HFF-Myc (cell line): Measurements from ENCODE around the gene RSAD2.

ENCODE experiments used
- DNase-seq: peaks from one replicate; pipeline ENCODE4 v3.0.0-alpha.2; 2011; ENCODE audit warnings: low read depth; ENCODE audit errors: extremely low read depth
- H3K4me3 ChIP-seq: replicated peaks from 2 replicates; pipeline ENCODE4 v1.5.1; 2011; ENCODE audit warnings: low read depth, mild to moderate bottlenecking, control low read depth, low read length
- TF ChIP-seq, protein P1 (sequence below): IDR thresholded peaks from 2 replicates; pipeline ENCODE4 v1.5.1; 2012; ENCODE audit warnings: mild to moderate bottlenecking, low read depth, low read length, control low read depth; ENCODE audit errors: missing control alignments

RSAD2 gene

DNA sequence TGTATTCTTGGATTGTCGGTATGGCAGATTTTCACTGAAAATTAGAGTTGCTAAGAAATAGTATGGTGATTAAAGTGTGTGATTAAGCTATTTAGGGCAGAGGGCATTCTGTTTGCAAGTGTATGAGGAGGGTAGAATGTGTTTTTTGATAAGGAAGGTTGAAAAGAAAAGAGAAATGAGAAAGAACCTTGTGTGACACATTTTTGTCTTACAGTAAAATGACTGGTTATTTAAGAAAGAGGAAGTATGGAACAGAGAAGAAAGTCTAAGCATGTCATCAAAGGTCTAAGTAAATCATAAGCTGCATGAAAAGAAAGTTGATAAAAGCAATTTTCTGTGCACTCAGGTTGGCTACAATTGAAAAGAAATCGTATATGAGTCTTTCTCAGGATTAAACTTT lies 5.2 kb upstream of the RSAD2 start:
- no peak overlapping the region for H3K4me3 ChIP-seq
- no peak for DNase-seq
- TF ChIP-seq, protein P1, sequence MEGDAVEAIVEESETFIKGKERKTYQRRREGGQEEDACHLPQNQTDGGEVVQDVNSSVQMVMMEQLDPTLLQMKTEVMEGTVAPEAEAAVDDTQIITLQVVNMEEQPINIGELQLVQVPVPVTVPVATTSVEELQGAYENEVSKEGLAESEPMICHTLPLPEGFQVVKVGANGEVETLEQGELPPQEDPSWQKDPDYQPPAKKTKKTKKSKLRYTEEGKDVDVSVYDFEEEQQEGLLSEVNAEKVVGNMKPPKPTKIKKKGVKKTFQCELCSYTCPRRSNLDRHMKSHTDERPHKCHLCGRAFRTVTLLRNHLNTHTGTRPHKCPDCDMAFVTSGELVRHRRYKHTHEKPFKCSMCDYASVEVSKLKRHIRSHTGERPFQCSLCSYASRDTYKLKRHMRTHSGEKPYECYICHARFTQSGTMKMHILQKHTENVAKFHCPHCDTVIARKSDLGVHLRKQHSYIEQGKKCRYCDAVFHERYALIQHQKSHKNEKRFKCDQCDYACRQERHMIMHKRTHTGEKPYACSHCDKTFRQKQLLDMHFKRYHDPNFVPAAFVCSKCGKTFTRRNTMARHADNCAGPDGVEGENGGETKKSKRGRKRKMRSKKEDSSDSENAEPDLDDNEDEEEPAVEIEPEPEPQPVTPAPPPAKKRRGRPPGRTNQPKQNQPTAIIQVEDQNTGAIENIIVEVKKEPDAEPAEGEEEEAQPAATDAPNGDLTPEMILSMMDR = no peak

DNA sequence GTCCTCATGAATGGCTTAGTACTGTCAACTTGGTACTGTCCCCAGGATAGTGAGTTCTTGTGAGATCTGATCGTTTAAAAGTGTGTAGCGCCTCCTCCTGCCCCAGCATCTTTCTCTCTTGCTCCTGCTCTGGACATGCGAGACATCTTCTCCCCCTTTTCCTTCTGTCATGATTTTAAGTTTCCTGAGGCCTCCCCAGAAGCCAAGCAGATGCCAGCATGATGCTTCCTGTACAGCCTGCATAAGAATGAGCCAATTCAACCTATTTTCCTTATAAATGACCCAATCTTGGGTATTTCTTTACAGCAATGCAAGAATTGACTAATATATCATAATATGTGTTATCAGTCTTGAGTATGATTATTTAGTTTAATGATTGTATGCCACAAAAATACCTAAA lies 3.5 kb upstream of the RSAD2 start:
- no peak for DNase-seq
- TF ChIP-seq, protein P1 = no peak
- H3K4me3 ChIP-seq = no peak overlapping the region

DNA sequence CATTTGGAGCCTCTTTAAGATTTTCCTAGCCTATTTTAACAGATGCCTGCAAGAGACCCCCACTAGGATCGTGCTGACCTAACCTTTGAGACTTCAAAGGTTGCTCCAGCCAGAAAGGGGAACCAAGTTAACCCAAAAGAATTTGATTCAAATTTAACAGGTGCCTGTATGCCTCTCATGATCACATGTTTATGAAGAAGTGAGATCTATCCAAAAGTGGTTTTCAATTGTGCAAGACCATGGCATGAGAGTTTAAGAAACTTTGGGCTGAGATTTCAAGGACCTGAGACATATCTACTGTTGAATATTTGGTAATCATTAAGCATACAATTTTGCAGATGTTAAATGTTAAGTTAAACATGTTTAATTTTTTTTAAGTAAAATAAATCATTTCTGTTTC lies 1.3 kb upstream of the RSAD2 start:
- no peak overlapping the region for H3K4me3 ChIP-seq
- no peak for DNase-seq
- TF ChIP-seq, protein P1 = no peak

DNA sequence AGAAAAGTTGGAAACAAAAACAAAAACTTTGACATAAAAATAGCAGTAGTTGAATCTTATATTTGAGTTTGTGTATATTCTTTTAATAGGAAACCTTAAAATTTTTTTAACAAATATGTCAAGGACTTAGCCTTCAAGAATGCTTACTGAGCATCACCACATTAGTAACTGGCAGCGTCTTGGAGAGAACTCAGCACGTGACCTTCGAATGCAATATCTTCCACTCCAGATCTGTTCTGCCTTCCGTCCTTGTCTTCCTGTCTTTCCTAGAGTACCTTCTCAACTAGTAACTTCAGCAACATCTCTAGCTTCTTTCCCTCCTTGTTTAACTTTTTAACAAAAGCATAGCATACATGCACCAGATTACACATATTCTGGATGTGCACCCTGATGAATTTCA lies 972 bp downstream of the RSAD2 start:
- TF ChIP-seq, protein P1 = no peak
- no peak for DNase-seq
- H3K4me3 ChIP-seq = no peak overlapping the region

DNA sequence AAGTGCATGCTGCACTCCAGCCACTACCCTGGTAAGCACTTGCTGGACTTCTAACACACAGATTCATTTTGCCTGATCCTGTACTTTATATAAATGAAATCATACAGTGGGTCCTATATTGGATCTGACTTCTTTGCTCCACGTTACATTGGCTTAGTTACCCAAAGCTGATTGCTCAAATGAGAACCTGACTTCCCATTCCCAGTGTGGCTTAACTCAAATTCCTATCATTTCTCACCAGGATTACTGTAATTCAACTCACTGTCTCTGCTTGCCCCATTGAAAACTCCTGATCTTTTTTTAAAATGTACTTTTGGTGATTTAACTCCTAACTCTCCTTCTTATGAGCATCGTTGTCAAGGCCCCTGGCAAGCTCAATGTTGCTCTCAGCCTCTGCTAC lies 1.4 kb downstream of the RSAD2 start:
- DNase-seq = no peak
- TF ChIP-seq, protein P1 = no peak
- no peak overlapping the region for H3K4me3 ChIP-seq

DNA sequence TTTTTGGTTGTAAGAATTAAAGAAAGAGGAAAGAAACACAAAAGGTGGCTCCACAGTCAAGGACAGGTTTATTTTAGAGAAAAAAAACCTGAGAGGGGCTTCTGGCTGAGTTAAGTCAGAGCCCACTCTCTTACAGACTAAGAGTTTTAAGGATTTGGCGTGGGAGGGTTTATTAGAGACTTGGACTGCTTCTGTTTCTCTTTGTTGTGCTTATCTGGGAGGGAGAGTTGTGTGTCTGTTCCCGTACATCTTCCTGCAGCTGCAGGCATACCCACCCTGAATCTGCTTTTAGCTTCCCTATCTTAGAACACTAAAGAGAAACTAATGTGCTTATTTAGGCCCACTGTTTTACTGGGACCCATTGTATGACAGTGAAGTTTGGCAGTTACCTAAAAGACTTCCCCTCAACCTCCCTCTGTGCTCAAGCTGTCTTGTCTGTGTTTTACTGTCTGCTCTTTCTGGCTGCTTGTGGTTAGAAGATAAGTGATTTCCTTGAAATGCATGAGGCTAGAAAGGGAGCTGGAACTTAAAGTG lies 2.7 kb downstream of the RSAD2 start:
- no peak overlapping the region for H3K4me3 ChIP-seq
- DNase-seq = no peak
- TF ChIP-seq, protein P1 = no peak

DNA sequence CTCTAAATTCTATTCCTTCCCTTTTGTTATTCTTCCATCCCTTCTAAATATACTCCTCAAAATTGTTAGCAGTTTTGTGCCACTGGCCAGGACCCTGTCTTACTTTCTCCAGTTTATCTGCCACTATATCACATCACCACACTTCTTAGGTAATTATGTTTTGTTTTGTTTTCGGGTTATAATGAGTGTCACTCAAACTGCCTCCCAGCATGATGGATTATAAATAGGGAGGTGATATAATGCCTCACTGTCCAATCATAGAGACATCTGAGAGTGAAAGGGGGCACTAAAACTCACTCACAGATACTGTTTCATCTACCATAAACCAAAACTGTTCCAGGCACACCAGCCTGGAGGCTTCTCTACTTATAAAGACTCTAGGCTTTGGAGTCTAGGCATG lies 3.5 kb downstream of the RSAD2 start:
- TF ChIP-seq, protein P1 = no peak
- no peak for DNase-seq
- H3K4me3 ChIP-seq = no peak overlapping the region
